HL-60 (cell line): ENCODE measurements around the gene FGR.

Experiments
- CTCF ChIP-seq: IDR thresholded peaks from one replicate; pipeline ENCODE4 v1.5.1; 2011; ENCODE audit warnings: low read length, control low read depth, inconsistent platforms; ENCODE audit not compliant: insufficient read depth
- POLR2AphosphoS5 ChIP-seq: IDR thresholded peaks from 2 replicates; pipeline ENCODE4 v1.6.1; 2012; ENCODE audit warnings: low read depth

GRCh38 chr1:27650539-27651175, 15.7 kb upstream of the FGR start:
- TF ChIP-seq CTCF (no peak), POLR2AphosphoS5 (0 out of 2 replicates have a peak, but pooled peaks have one; percentile 24)
